Retinal pigment epithelial cell (primary cell): ENCODE results near the gene RUSF1.
"Not testable (repeated sequence)": the region's sequence is repeated elsewhere in the genome, so short reads cannot be mapped to it uniquely, and the experiment has no call there.

ENCODE experiments used
- DNase-seq: peaks from one replicate; pipeline ENCODE4 v3.0.0-alpha.2; 2010; ENCODE audit warnings: low read depth
- H3K4me3 ChIP-seq: 2 replicates; pipeline ENCODE4 v1.5.1; 2011; ENCODE audit warnings: mild to moderate bottlenecking, low read length, control low read depth, moderate library complexity
- TF ChIP-seq, protein P1 (sequence below): conservative IDR thresholded peaks from 2 replicates; pipeline ENCODE4 v1.5.1; 2011; ENCODE audit warnings: low read depth, low read length, control low read depth, inconsistent platforms

Gene RUSF1

DNA sequence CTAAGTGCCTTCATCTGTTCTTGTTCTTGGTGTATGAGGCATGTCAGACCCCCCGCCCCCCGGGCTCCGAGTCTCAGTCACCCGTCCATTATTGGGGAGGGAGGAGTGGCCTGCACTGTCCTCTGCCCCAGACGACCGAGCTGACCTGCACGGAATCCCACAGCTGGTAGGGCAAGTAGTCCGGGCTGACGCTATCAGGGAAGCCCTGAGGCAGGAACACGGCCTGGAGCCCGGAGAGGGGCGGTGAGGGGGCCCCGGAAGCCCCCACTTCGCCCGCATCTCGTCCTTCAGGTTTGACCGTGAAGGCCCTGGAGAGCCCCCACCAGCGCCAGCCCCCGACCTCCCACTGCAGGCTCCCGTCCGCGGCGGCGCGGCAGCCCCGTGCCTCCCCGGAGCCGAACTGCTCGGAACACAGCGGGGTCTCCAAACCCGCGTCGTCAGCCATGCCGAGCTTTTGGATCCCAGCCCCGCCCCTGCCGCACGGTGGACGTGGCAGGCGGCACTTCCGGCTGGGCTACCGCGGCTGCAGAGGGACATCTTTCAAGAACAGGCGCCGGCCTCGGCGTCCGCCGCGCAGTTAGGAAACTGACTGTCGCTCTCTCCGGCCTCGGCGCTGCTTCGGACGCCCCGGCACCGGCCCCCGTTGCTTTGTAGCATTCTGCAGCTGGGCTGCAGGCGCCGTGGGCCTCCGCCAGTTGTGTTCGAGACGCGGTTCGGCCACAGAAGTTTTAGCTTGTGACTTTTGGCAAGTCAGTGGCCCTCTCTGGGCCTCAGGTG, at the start of gene RUSF1:
Gene RUSF1 (minus strand): TSS at position 463 of the 777 bp plus-strand sequence. CDS start 18 bp downstream, at position 445.
- DNase-seq: peak; percentile 52
- peak within 1 kb of the TSS; percentile 94 for H3K4me3 ChIP-seq
- TF ChIP-seq, protein P1, sequence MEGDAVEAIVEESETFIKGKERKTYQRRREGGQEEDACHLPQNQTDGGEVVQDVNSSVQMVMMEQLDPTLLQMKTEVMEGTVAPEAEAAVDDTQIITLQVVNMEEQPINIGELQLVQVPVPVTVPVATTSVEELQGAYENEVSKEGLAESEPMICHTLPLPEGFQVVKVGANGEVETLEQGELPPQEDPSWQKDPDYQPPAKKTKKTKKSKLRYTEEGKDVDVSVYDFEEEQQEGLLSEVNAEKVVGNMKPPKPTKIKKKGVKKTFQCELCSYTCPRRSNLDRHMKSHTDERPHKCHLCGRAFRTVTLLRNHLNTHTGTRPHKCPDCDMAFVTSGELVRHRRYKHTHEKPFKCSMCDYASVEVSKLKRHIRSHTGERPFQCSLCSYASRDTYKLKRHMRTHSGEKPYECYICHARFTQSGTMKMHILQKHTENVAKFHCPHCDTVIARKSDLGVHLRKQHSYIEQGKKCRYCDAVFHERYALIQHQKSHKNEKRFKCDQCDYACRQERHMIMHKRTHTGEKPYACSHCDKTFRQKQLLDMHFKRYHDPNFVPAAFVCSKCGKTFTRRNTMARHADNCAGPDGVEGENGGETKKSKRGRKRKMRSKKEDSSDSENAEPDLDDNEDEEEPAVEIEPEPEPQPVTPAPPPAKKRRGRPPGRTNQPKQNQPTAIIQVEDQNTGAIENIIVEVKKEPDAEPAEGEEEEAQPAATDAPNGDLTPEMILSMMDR: no peak

DNA sequence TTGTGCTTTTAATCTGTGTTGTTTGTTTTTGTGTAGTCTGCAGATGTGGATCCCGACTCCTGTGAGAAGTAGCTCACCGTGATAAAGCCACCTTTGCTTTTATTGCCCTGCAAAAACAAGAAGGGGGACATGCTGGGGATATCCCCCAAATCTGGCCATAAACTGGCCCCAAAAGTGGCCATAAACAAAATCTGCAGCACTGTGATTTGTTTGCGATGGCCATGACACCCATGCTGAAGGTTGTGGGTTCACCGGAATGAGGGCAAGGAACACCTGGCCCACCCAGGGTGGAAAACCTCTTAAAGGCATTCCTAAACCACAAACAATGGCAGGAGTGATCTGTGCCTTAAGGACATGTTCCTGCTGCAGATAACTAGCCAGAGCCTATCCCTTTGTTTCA, 34.6 kb upstream of the RUSF1 start:
- TF ChIP-seq, protein P1: no peak
- no peak for DNase-seq
- no peak overlapping the region for H3K4me3 ChIP-seq

GRCh38 chr16:31539762-31540161, 31.6 kb upstream of the RUSF1 start:
- H3K4me3 ChIP-seq, DNase-seq: not testable (repeated sequence)

GRCh38 chr16:31538243-31538598, 30.0 kb upstream of the RUSF1 start:
- DNase-seq, H3K4me3 ChIP-seq: not testable (repeated sequence)

DNA sequence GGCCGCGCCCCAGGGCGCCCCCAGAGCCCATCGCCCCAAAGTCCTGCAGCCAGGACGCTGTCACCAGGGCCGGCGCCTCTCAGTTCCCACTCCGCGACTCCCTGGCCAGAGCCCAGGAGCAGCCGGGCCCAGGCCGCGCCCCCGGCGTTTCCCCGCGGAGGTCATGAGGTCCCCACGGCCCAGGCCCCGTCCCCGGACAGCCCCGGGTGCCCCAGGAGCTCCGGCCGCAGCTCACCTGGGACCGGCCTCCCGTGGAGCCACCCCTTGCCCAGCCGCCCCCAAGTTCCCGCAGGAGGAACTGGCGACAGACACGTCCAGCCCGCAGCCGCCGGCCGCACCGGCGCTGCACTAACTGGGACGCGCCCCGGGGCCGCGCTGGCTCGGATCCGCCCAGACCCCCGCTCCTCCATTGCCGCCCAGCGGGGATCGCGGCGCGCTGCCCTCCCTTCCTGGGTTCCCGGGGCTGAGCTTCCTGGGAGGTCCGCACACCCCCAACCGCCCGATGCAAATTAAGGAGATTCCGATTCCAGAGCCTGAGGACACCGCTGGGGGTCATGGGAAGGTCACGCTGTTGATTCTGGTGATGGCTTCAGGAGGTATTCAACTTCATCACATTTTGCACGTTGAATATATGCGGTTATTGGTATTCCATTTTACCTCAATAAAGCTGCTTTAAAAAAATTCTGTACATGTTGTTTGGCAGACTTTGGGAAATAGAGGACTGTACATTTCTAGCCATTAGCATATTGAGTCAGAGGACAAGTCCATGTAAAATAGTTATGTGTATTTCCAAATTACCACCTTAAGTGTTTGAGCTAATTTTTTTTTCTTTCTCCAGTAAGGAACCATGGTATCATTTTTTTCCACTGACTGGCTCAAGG, 29.4 kb upstream of the RUSF1 start:
- H3K4me3 ChIP-seq: peak overlapping the region; percentile 39
- TF ChIP-seq, protein P1: no peak
- DNase-seq: no peak

- DNase-seq: no peak
- TF ChIP-seq, protein P1: no peak
- H3K4me3 ChIP-seq: peak overlapping the region; percentile 8
Observed at GRCh38 chr16:31536804-31537361, 28.7 kb upstream of the RUSF1 start.

DNA sequence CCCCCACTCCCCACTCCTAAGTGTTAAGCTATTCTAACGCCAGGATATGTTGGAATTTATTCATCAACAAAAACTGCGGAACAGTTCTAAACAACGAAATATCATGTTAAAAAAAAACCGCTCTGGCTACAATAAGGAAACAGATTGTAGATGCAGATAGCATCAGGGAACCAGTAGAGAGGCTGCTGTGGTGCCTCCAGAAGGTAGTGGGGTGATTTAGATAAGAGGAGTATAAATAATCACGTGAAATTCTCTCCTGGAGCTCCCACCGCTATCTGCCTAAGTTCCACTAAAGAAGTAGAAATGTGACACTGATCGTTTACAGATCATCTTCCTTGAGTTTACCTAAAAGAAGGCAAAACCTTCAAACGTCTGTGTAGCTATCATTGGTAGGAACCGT, 27.5 kb upstream of the RUSF1 start:
- TF ChIP-seq, protein P1: no peak

More for the DNA sequence above, 27.5 kb upstream of the RUSF1 start:
- no peak overlapping the region for H3K4me3 ChIP-seq
- DNase-seq: no peak
